Measurements from ENCODE around the gene PGLYRP3.

Gene PGLYRP3

GRCh38 chr1:153291514-153291913, 21.2 kb downstream of the PGLYRP3 start:
- FAIRE-seq (no peak), DNase-seq (ENCODE audit: insufficient read length, low spot score) (no peak)
- TF ChIP-seq, protein P1, sequence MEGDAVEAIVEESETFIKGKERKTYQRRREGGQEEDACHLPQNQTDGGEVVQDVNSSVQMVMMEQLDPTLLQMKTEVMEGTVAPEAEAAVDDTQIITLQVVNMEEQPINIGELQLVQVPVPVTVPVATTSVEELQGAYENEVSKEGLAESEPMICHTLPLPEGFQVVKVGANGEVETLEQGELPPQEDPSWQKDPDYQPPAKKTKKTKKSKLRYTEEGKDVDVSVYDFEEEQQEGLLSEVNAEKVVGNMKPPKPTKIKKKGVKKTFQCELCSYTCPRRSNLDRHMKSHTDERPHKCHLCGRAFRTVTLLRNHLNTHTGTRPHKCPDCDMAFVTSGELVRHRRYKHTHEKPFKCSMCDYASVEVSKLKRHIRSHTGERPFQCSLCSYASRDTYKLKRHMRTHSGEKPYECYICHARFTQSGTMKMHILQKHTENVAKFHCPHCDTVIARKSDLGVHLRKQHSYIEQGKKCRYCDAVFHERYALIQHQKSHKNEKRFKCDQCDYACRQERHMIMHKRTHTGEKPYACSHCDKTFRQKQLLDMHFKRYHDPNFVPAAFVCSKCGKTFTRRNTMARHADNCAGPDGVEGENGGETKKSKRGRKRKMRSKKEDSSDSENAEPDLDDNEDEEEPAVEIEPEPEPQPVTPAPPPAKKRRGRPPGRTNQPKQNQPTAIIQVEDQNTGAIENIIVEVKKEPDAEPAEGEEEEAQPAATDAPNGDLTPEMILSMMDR (IDR thresholded peaks at IDR 0.05; ENCODE audit: insufficient read depth, missing control alignments) = no peak

DNA sequence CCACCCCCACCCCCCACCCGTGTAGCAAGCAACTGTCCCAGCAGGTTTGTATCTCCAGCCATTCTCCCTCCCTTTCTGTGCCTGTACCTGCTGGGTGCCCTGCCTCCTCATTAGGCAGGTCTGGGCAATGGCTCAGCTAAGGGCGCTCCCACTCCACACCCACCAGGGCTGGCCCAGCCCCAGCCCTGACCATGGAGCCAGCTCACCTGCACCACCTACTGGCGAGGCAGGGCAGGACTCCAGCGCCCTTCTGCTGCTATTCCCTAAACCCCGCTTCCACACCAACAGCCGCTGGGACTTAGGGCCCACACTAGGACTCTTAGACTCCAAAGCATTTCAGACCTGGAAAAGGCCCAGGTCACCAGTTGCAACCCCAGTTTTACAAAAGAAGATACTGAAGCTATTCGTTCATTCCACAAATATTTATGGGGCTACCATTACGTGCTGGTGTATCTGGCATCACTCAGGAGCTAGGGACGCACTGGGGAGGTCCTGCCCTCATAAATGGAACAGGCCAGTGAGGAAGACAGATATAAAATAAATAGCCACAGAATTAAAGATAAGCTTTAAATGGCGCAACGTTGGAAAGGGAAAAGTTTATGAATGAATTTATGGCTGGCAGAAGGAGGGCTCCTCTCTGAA, 24.0 kb downstream of the PGLYRP3 start:
- DNase-seq (ENCODE audit: insufficient read length, low spot score) (no peak), FAIRE-seq (no peak)
- TF ChIP-seq, protein P1 (IDR thresholded peaks at IDR 0.05; ENCODE audit: insufficient read depth, missing control alignments) = peak; percentile 61

GRCh38 chr1:153277852-153278251, 34.9 kb downstream of the PGLYRP3 start:
- DNase-seq (ENCODE audit: insufficient read length, low spot score) (no peak), FAIRE-seq (no peak)
- TF ChIP-seq, protein P1 (IDR thresholded peaks at IDR 0.05; ENCODE audit: insufficient read depth, missing control alignments) = peak; percentile 50

DNA sequence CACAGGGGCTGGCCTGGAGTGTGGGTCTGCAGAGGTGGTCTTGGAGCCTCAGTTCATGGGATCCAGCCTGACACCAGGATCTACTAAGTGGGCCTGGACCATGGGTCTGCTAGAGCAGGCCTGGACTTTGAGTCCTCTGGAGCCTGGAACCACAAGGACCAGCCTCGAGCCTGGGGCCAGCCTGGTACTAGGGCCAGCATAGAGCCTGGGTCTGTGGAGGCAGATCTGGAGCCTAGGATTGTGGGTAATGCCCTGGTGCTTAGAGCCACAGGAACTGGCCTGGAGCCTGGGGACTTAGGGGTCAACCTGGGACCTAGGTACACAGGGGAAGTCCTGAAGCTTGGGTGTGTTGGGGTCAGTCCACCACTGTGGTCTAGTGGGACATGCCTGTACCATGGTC, 40.6 kb downstream of the PGLYRP3 start:
- FAIRE-seq (no peak), DNase-seq (ENCODE audit: insufficient read length, low spot score) (no peak)
- TF ChIP-seq, protein P1 (IDR thresholded peaks at IDR 0.05; ENCODE audit: insufficient read depth, missing control alignments) = no peak

DNA sequence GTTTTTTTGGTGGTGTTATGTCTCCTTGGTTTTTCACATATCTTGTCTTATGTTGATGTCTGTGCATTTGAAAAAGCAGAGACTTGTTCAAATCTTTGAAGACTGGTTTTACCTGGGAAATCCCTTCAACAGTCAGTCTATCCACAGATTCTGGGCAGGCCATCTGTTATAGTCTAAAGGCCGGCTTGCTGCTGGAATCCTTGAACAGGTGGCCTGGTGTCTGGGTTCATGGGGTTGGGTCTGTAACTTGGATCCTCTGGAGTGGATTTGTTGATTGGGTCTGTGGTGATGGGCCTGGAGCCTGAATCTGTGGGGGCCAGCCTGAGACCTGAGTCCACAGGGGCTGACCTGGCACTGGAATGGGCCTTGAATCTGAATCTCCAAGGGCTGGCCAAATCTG, 41.0 kb downstream of the PGLYRP3 start:
- FAIRE-seq = no peak
- TF ChIP-seq, protein P1 (IDR thresholded peaks at IDR 0.05; ENCODE audit: insufficient read depth, missing control alignments) = no peak
- no peak for DNase-seq (ENCODE audit: insufficient read length, low spot score)

- DNase-seq (ENCODE audit: insufficient read length, low spot score) (no peak), FAIRE-seq (no peak)
- TF ChIP-seq, protein P1 (IDR thresholded peaks at IDR 0.05; ENCODE audit: insufficient read depth, missing control alignments) = no peak
Measured at GRCh38 chr1:153265457-153265856, 47.3 kb downstream of the PGLYRP3 start.

- FAIRE-seq (no peak), DNase-seq (ENCODE audit: insufficient read length, low spot score) (no peak)
- TF ChIP-seq, protein P1 (IDR thresholded peaks at IDR 0.05; ENCODE audit: insufficient read depth, missing control alignments) = no peak
Measured at GRCh38 chr1:153262462-153263157, 50.1 kb downstream of the PGLYRP3 start.
